ENCODE results near the gene BLM. TPM values are rescaled to one million over a fixed set of nuclear protein-coding genes. Genes with fewer than 3 reads are reported as not detected.

Gene BLM
- total RNA-seq, 4 donors from 2014 or later: 1.3 to 3.4 (median 2.0) TPM

DNA sequence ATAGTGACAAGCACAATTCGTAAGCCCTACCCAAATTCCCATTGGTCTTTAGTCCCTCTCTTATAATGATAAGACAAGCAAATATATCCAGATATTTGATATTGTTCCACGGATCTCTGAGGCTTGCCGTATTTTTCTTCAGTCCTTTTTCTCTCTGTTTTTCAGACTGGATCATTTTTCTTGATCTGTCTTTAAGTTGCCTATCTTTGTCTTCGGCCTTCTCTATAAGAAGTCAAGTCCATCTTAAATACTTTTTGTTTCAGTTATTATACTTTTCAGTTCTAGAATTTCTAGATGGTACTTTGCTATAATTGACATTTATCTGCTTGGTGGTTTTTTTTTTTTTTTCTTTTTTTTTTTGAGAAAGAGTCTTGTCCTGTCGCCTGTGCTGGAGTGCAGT is 13.7 kb upstream of the BLM start:
- TF ChIP-seq, protein P1, sequence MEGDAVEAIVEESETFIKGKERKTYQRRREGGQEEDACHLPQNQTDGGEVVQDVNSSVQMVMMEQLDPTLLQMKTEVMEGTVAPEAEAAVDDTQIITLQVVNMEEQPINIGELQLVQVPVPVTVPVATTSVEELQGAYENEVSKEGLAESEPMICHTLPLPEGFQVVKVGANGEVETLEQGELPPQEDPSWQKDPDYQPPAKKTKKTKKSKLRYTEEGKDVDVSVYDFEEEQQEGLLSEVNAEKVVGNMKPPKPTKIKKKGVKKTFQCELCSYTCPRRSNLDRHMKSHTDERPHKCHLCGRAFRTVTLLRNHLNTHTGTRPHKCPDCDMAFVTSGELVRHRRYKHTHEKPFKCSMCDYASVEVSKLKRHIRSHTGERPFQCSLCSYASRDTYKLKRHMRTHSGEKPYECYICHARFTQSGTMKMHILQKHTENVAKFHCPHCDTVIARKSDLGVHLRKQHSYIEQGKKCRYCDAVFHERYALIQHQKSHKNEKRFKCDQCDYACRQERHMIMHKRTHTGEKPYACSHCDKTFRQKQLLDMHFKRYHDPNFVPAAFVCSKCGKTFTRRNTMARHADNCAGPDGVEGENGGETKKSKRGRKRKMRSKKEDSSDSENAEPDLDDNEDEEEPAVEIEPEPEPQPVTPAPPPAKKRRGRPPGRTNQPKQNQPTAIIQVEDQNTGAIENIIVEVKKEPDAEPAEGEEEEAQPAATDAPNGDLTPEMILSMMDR (IDR thresholded peaks at IDR 0.05): no peak
- TF ChIP-seq POLR2A (IDR thresholded peaks at IDR 0.05): no peak
- Histone ChIP-seq H3K27me3 (no peaks in the 10 kb centered on the region), H3K4me1 (peaks cover 0 to 17% (median 0%) of the 10 kb centered on the region in 3 donors), H3K4me3 (no peak overlapping the region), H3K9me3 (peaks cover 0 to 4% (median 0%) of the 10 kb centered on the region in 3 donors), H3K27ac (no peak overlapping the region), H3K36me3 (no peaks in the 10 kb centered on the region)
- intact Hi-C loops (cut with DNase I): no loop called here
- DNase-seq: no peak
- WGBS, 2 donors: 91 to 93% methylated on average over 5 of the region's 5 CpGs

DNA sequence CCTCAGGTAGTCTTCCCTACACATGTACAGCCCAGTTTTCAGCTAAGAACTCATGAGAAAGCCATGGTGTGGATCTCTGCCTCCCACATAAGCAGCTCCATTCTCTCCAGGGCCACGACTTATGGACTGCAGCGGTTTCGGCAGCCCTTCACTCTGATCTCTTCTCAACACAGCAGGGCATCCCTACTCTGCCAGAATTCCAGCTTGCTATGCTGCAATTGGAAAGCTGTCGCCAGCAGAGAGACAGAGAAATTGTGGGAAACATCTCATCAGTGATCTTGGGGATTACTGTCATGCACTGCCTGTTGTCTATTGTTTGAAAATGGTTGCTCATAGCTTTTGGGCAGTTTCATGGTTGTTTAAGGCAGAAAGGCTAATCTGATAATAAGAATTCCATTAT is 11.9 kb upstream of the BLM start:
- H3K27me3 ChIP-seq: no peaks in the 10 kb centered on the region
- intact Hi-C loops (cut with DNase I): no loop called here
- no peaks in the 10 kb centered on the region for H3K36me3 ChIP-seq
- no peak overlapping the region for H3K27ac ChIP-seq
- DNase-seq: no peak
- H3K4me1 ChIP-seq: peaks cover 0 to 17% (median 0%) of the 10 kb centered on the region in 3 donors
- TF ChIP-seq POLR2A (IDR thresholded peaks at IDR 0.05): no peak
- TF ChIP-seq, protein P1 (IDR thresholded peaks at IDR 0.05): no peak
- no peak overlapping the region for H3K4me3 ChIP-seq
- H3K9me3 ChIP-seq: peaks cover 0 to 4% (median 0%) of the 10 kb centered on the region in 3 donors
- WGBS, 2 donors: 100% methylated on average over 3 to 4 of the region's 4 CpGs

DNA sequence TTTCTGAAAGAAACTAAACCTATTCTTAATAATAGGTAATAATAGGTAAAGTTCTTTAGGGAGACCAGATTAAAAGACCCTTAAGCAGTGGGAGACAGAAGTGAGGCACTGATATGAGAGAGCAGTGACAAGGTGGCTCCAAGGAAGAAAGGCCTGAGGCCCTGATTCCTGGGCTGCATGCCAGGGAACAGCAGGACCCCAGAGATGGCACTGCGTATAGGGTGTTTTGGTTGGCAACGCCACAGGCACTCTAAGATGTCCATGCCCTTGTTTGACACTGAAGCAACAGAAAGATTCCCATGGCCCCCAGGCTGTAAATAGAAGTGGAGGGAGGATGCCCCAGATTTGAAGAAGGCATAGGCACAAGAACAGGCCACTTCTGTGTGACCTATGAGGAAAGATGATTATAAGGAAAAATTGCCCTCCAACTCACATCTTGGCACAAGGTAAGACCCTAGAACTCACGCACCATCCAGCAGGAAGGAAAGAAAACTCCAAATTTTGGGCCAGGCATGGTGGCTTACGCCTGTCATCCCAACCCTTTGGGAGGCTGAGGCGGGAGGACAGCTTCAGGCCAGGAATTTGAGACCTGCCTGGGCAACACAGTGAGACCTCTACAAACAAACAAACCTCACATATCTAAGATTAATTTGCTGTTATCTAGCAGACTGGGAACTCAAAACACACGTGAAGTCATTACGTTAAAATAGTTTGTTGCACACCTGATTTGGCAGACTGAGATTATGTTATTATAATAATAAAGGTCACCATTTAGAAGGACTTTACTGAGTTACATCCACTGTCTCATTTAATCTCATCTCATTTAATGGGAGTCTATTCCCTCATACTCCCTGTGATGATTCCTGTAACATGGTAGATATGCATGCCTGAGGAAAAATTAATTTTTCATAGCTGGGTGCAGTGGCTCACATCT is 10.5 kb upstream of the BLM start:
- intact Hi-C loops (cut with DNase I): no loop called here

DNA sequence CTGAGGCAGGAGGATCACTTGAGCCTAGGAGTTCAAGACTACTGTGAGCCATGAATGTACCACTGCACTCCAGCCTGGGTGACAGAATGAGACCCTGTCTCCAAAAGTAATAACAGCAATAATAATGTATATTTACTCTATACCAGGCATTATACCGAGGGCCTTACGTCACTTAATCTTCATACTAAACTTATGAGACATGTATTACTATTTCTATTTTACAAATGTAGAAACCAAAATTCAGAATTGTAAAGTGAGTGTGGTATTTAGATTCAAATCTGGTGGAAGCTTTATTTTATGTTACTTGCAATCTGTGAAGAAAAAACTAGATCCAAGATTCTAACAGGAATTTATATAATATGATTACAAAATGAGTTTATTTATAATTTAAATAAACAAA is 9.7 kb upstream of the BLM start:
- intact Hi-C loops (cut with DNase I): no loop called here
- WGBS, 2 donors: 85 to 91% methylated on average over 2 of the region's 2 CpGs
- TF ChIP-seq, protein P1 (IDR thresholded peaks at IDR 0.05): no peak
- no peak for TF ChIP-seq POLR2A (IDR thresholded peaks at IDR 0.05)

More for the DNA sequence above, 10.5 kb upstream of the BLM start:
- Histone ChIP-seq H3K27me3 (no peaks in the 10 kb centered on the region), H3K4me1 (peaks cover 0 to 3% (median 0%) of the 10 kb centered on the region in 3 donors), H3K36me3 (no peaks in the 10 kb centered on the region), H3K4me3 (no peak overlapping the region), H3K9me3 (peaks cover 0 to 4% (median 0%) of the 10 kb centered on the region in 3 donors), H3K27ac (no peak overlapping the region)
- no peak for DNase-seq
- TF ChIP-seq, protein P1 (IDR thresholded peaks at IDR 0.05): no peak
- TF ChIP-seq POLR2A (IDR thresholded peaks at IDR 0.05): no peak
- WGBS, 2 donors: 86 to 90% methylated on average over 7 of the region's 7 CpGs

DNA sequence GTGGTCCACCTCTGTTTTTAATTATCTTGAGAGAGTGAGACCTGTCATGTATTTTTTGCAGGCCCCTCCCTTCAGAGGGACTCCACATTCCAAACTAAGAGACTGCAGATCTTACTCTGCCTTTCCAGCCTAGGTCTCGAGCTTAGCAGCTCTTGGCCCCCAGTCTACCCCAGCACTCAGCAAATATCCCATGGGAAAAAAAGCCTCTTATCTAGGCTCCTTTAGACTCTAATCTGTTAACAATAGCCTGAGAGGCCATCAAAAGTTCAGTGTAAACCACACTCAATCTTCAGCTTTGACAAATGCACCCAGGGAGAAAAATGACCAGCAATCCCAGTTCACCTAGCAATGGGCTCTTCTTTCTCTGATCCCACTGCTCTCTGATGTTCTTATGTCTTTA is 8.6 kb upstream of the BLM start:
- Histone ChIP-seq H3K36me3 (no peaks in the 10 kb centered on the region), H3K27me3 (no peaks in the 10 kb centered on the region), H3K9me3 (no peaks in the 10 kb centered on the region), H3K4me3 (no peak overlapping the region), H3K27ac (no peak overlapping the region), H3K4me1 (no peaks in the 10 kb centered on the region)
- DNase-seq: no peak
- WGBS, 2 donors: 67 to 88% methylated on average over 1 of the region's 1 CpG
- TF ChIP-seq, protein P1 (IDR thresholded peaks at IDR 0.05): no peak
- TF ChIP-seq POLR2A (IDR thresholded peaks at IDR 0.05): no peak
- intact Hi-C loops (cut with DNase I): no loop called here

More for the DNA sequence above, 9.7 kb upstream of the BLM start:
- H3K9me3 ChIP-seq: peaks cover 0 to 4% (median 0%) of the 10 kb centered on the region in 3 donors
- H3K4me3 ChIP-seq: no peak overlapping the region
- H3K36me3 ChIP-seq: no peaks in the 10 kb centered on the region
- no peak for DNase-seq
- H3K4me1 ChIP-seq: no peaks in the 10 kb centered on the region
- no peaks in the 10 kb centered on the region for H3K27me3 ChIP-seq
- H3K27ac ChIP-seq: no peak overlapping the region
